Kidney (tissue), 14 donors: ENCODE measurements around the gene CKAP5. TPM values are rescaled to one million over a fixed set of nuclear protein-coding genes. Genes with fewer than 3 reads are reported as not detected.

Experiments used
- DNase-seq, 5 donors: peaks; one replicate each; pipeline ENCODE4 v3.0.0-alpha.2; 2013 to 2020
- FAIRE-seq: peaks from 2 replicates; lab custom pipeline; 2012; peaks lifted over from hg19 to GRCh38; lab: Jason Lieb, UNC
- H3K27ac ChIP-seq, 2 donors: one replicate each; pipeline ENCODE4 v1.7.0; 2013; ENCODE audit warnings: low read depth in 2 of 2, low read length in 2 of 2, inconsistent platforms in 1 of 2
- H3K27me3 ChIP-seq: one replicate; pipeline ENCODE4 v1.7.1; 2013; ENCODE audit warnings: low read length, inconsistent platforms; ENCODE audit not compliant: control insufficient read depth, insufficient read depth
- H3K36me3 ChIP-seq, 3 donors: one replicate each; pipeline versions ENCODE4 v1.7.0 to v1.7.1; 2013; ENCODE audit warnings: low read length in 3 of 3, control low read depth in 1 of 3, inconsistent platforms in 1 of 3; ENCODE audit not compliant: insufficient read depth in 3 of 3, control insufficient read depth in 2 of 3
- H3K4me1 ChIP-seq, 3 donors: one replicate each; pipeline versions ENCODE4 v1.7.0 to v1.7.1; 2013; ENCODE audit warnings: low read length in 3 of 3, inconsistent platforms in 1 of 3, low read depth in 1 of 3; ENCODE audit not compliant: control insufficient read depth in 2 of 3, insufficient read depth in 2 of 3
- H3K4me3 ChIP-seq, 3 donors: one replicate each; pipeline versions ENCODE4 v1.7.0 to v1.8.1; 2013; ENCODE audit warnings: low read length in 3 of 3, control low read depth in 1 of 3, inconsistent platforms in 1 of 3
- H3K9ac ChIP-seq, 3 donors: one replicate each; pipeline versions ENCODE4 v1.7.0 to v1.7.1; 2013; ENCODE audit warnings: low read length in 3 of 3, control low read depth in 1 of 3, inconsistent platforms in 1 of 3
- H3K9me3 ChIP-seq, 3 donors: one replicate each; pipeline versions ENCODE4 v1.7.0 to v1.7.1; 2013; ENCODE audit warnings: low read length in 3 of 3, control low read depth in 1 of 3, inconsistent platforms in 1 of 3; ENCODE audit not compliant: control insufficient read depth in 2 of 3, insufficient read depth in 1 of 3
- CTCF ChIP-seq: IDR thresholded peaks from 3 replicates; pipeline ENCODE4 v1.5.1; 2012; ENCODE audit warnings: mild to moderate bottlenecking, moderate library complexity, borderline replicate concordance; ENCODE audit not compliant: insufficient read depth; ENCODE audit errors: extremely low read depth
- intact Hi-C: fragments of 100-400 bp; cut with DNase I; formaldehyde crosslinking; loops from one replicate; pipeline ENCODE4 v1.11.1; 2022
- microRNA-seq: library from miRNA; unstranded; fragments of <30 nt; microRNA quantifications from one replicate; pipeline ENCODE4 v1.2.0, GENCODE V29; 2020
- polyA plus RNA-seq: library from polyadenylated mRNA; stranded (reverse); fragments of 350-450 nt; fragmentation: Illumina TruSeq; extraction: RNeasy Lipid Tissue Mini Kit (QIAGEN cat#74804); gene quantifications from one replicate; pipeline ENCODE4 v1.2.3, GENCODE V29; 2014; ENCODE audit warnings: low read depth, low replicate concordance; ENCODE audit not compliant: insufficient read depth
- total RNA-seq: library from RNA; stranded (reverse); fragmentation: NEBNext Ultra II Directional; extraction: Animal tissue kit (Norgen Biotek cat#: 25700); gene quantifications from one replicate; pipeline ENCODE4 v1.2.1, GENCODE V29; 2021
- donor health status: control.
- donor health status: control.
- donor health status: control.
- donor health status: control.
- donor health status: control.
- donor health status: DM: yes; HTN: yes; CAD: no.
- donor health status: Normal renal cell carcinoma (clear cell type).

The CKAP5 gene
- total and polyA plus RNA-seq, 2 donors from 2014 or later, result 10.8 to 51.9 TPM

DNA sequence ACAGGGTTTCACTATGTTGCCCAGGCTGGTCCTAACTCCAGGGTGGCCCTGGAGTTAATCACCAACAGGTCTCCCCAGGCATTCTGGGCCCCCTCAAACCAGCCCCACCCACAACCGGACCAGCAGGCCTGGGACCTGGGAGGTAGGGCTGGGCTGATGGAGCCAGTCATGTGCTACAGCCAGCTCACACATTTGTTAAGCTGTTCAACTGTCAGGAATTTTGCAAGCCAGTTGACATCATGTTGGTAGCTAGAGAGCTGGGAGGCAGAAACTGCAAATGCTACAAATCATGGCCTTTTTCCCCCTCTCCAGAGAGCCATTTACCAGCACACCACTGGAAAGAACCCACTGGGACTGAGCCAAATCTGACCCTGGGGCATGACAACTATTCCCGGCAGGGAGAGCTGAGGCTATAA is 152.5 kb downstream of the CKAP5 start:
- TF ChIP-seq CTCF, result no peak
- Histone ChIP-seq H3K27me3 (no peaks in the 10 kb centered on the region), H3K4me3 (no peak overlapping the region), H3K9ac (no peak overlapping the region), H3K27ac (peak overlapping the region; percentile 10 to 69), H3K9me3 (no peaks in the 10 kb centered on the region), H3K4me1 (peaks cover 0 to 25% (median 0%) of the 10 kb centered on the region in 3 donors), H3K36me3 (peaks cover 2 to 23% (median 20%) of the 10 kb centered on the region in 3 donors)
- FAIRE-seq (no peak), DNase-seq (no peak)
- intact Hi-C loops, result no loop called here

Small RNA genes within 50 kb of the gene (microRNA-seq; reads per million reads assigned to microRNA genes)
- gene MIR5582, result not detected

Other genes starting within 250 kb of the CKAP5 start
- gene HARBI1, start 229.1 kb downstream of the CKAP5 start, total RNA-seq, result 4.0 TPM
- gene HARBI1, start 229.1 kb downstream of the CKAP5 start, polyA plus RNA-seq, result 2.5 TPM
- 73.5 TPM for gene ATG13, start 228.7 kb downstream of the CKAP5 start, total RNA-seq
- 40.1 TPM for gene ATG13, start 228.7 kb downstream of the CKAP5 start, polyA plus RNA-seq
- gene ARHGAP1, start 145.7 kb downstream of the CKAP5 start, total RNA-seq, result 137 TPM
- gene ARHGAP1, start 145.7 kb downstream of the CKAP5 start, polyA plus RNA-seq, result 35.5 TPM
- gene ZNF408, start 145.2 kb downstream of the CKAP5 start, total RNA-seq, result 9.7 TPM
- 7.8 TPM for gene ZNF408, start 145.2 kb downstream of the CKAP5 start, polyA plus RNA-seq
- not detected for gene F2, start 127.1 kb downstream of the CKAP5 start, total RNA-seq
- not detected for gene F2, start 127.1 kb downstream of the CKAP5 start, polyA plus RNA-seq
- gene LRP4, start 72.3 kb upstream of the CKAP5 start, total RNA-seq, result 3.7 TPM
- gene LRP4, start 72.3 kb upstream of the CKAP5 start, polyA plus RNA-seq, result 1.8 TPM
- gene CSTPP1, start 90.5 kb upstream of the CKAP5 start, total RNA-seq, result 37.4 TPM
- 50.3 TPM for gene CSTPP1, start 90.5 kb upstream of the CKAP5 start, polyA plus RNA-seq